NK-92 (cell line): ENCODE data around the gene MCUB.

Experiments
- DNase-seq: peaks from one replicate; lab custom pipeline; 2025; ENCODE audit not compliant: unreplicated experiment; lab: John Stamatoyannopoulos, UW

The MCUB gene

DNA sequence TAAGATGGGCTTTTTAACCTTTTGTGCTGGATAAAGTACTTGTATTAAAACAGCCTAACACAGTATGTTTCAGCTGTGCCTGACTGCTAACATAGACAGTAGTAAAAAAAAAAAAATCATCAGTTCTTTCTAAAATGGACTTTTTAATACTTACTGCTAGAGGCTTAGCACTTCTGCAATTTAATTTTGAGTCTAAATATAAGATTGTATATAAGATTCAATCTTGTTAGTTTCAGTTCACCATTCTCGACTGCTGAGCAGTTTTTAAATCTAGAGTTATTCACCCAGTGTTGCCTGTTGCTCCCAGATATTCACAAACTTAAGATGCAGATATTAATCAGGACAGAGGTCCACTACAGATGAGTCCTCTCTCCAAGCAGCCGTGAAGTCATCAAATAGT, 163.1 kb downstream of the MCUB start:
- DNase-seq: no peak

DNA sequence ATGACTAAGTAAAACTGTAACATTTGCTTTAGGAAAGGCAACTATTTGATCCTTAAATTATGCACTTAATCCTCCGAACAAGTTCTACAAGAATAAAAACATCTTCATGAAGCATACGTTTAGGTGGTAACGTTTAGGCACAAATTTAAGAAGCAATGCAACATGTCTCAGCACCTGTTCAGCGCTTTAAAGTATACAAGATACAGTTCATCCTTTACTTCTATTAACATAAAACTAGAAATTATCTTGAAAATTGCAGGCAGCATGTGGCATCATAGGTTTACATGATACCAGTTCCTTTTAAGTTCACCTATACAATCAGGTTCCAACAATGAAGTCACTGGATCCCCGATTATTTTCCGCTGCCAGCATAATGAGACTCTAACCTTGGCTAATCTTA, 168.3 kb downstream of the MCUB start:
- DNase-seq: no peak

DNA sequence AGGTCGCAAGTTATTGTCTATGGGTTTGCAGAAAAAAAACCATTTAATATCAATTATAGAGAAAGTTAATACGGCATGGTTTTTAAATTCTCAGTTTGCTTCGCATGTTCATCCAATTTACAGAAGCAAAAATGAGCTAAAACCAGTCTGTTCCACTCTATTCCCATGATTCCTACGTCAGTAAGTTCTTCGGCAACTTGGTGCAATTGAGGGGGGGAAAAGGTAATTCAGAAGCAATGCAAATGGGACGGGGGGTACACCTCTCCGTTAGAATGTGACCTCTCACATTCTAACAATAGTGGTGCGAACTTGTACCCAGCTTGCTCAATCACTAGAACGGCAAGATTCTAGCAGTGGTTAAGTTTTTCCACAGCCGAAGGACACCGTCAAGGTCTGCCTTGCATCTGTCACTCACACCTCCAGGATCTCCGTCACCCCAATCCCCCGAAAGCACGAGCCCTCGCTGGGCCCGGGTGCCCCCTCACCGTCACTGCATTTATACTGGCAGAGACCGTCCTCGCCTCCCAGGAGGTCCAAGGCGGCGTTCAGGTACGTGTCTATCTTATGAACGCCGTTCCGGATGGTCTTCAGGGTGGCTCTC, 169.2 kb downstream of the MCUB start:
- no peak for DNase-seq

DNA sequence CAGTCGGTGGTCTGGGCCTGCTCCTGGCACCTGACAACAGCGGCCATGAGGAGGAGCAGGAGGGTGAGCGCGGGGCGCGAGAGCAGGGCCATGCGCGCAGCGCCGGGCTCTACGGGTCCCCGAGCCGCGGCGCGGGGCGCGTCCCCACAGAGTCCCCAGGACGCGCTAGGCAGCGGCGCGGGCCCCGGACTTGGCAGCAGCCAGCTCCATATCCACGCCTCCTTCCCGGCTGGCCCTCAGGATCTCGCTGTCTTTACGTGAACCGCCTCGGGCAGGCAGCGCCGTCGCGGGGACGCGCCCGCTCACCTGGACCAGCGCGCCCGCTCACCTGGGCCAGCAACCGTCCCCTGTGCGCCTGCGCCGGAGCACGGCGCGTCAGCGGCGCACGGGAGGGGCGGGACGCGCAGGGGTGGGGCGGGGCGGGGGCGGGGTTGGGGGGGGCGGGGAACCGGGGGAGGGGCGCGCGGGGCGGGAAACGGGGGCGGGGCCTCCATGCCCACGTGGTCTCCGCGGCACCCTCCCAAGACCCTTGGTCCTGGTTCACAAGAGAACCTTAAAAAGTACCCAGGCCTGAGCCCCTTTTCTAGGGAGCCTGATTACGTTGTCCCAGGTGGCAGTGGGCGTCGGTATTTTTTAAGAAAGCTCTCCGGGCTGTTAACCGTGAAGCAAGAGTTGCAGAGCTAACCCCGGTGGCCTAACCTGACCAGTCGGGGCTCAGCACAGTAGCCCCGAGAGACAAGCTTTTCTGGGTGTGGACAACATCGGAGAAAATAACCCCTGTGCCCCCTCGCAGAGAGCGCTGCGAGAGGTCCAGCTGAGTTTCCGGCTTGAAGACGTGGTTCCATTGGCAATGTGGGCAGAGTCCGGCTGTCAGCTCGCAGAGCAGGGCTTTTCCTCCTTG, 169.9 kb downstream of the MCUB start, which contains the start of gene PLA2G12A:
Gene PLA2G12A, minus strand, starts transcription at position 353 of the 901 bp plus-strand sequence. Its CDS starts 261 bp downstream, at position 92.
- DNase-seq: peak; percentile 10

DNA sequence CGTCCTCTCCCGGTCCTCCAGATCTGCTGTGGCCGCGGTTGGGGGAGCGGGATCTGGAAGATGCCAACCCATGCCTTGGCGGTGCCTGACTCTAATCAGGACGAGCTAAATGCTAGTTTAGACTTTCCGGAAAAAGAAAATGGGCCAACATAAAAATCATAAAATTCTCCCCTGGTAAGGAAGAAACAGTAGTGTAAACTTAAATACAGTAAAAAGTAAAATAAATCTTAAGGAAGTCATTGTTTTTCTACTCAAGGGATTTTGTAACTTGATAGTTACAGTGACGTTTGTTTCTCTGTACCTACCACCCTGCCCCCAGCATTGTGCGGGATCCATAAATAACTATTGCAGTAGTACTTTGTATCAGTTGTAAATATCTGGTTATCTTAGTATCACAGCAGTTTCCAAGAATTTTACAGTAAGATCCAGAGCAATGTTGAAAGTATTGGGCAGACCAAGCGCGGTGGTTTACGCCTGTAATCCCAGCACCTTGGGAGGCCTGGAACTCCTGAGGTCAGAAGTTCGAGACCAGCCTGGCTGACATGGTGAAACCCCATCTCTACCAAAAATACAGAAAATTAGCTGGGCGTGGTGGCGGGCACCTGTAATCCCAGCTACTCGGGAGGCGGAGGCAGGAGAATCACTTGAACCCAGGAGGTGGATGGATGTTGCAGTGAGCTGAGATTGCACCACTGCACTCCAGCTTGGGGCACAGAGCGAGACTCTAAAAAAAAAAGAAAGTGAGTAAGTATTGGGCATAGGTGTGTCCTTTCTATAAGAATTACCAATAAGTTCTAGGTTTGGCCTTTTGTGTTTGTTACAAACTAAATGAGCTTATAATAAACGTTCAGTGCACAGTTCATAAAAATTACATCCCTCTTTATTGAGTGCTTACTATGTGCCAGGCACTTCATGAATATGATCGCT, 170.8 kb downstream of the MCUB start:
- no peak for DNase-seq

DNA sequence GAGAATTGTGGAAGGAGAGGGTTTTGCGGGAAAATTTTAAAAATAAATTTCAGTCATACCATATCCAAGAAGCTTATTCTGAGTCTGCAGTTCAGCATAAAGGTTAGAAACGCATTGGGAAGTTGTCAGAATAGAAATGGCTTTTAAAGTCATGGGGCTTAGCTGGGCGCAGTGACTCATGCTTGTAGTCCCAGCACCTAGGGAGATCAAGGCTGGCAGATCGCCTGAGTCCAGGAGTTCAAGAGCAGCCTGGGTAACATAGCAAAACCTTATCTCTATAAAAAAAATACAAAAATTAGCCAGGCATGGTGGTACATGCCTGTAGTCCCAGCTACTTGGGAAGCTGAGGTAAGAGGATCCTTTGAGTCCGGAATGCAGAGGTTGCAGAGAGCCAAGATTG, 173.7 kb downstream of the MCUB start:
- no peak for DNase-seq

DNA sequence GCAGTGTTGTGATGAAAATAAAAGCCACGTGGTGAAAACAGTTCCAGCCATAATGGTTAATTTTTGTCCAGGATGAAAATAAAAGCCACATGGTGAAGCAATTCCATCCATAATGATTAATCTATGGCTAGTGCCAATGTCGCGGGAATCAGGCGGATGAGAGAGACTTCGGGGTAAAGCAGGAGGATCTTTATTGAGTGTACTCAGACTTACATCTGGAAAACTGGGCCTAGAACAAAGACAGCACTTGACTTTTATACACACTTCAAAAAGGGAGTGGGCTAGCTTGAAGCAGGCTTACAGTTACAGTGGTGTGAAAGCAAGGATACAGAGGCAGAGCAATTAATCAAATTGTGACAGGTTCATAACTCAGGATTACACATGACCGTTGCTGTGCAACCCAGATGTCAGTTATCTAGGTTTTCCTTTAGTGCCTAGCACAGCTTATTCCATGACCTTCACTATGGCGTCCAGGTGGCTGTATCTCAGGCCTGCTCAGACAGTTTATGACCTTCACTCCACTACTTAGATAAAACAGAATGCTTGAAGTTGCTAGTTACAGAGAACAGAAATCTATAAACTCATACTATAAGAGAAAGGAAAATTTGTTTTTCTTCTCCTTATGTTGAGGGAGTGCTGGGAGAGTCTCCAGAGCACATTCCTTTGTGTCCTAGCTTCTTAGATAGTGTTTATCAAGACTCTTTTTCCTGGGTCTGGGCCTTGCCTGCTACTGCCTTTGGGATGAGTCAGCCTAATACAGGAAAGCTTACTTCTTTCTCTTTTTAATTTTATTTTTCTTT, 175.7 kb downstream of the MCUB start:
- DNase-seq: no peak
